HG03520 (cell line): ENCODE data around the gene OBP2B.
"Not testable (repeated sequence)": the region's sequence is repeated elsewhere in the genome, so short reads cannot be mapped to it uniquely, and the experiment has no call there.

Experiments
- ATAC-seq: cut with Tn5 transposase; IDR thresholded peaks from one replicate; pipeline ENCODE4 v1.9.1; 2021; ENCODE audit warnings: mild to moderate bottlenecking, moderate library complexity; ENCODE audit not compliant: unreplicated experiment

Gene OBP2B

GRCh38 chr9:133208880-133209300, at the start of gene OBP2B:
OBP2B (minus strand) TSS chr9:133209250; CDS start chr9:133209199, 51 bp downstream.
- not testable (repeated sequence) for ATAC-seq

- no peak for ATAC-seq
Measured at GRCh38 chr9:133258061-133259015, 49.3 kb upstream of the OBP2B start.

- no peak for ATAC-seq
Measured at GRCh38 chr9:133257465-133257956, 48.5 kb upstream of the OBP2B start.

GRCh38 chr9:133256686-133257091, 47.6 kb upstream of the OBP2B start:
- ATAC-seq, result no peak

- no peak for ATAC-seq
Measured at GRCh38 chr9:133256136-133256461, 47.0 kb upstream of the OBP2B start.

- no peak for ATAC-seq
Measured at GRCh38 chr9:133255371-133256135, 46.5 kb upstream of the OBP2B start.

GRCh38 chr9:133254471-133254870, 45.4 kb upstream of the OBP2B start:
- ATAC-seq, result no peak

GRCh38 chr9:133253268-133253667, 44.2 kb upstream of the OBP2B start:
- no peak for ATAC-seq

GRCh38 chr9:133252301-133253020, 43.4 kb upstream of the OBP2B start:
- ATAC-seq, result no peak

- ATAC-seq, result no peak
Measured at GRCh38 chr9:133251773-133252172, 42.7 kb upstream of the OBP2B start.

GRCh38 chr9:133251221-133251620, 42.2 kb upstream of the OBP2B start:
- not testable (repeated sequence) for ATAC-seq

GRCh38 chr9:133250741-133251170, 41.7 kb upstream of the OBP2B start:
- no peak for ATAC-seq

GRCh38 chr9:133249337-133249736, 40.3 kb upstream of the OBP2B start:
- ATAC-seq, result no peak

- no peak for ATAC-seq
Measured at GRCh38 chr9:133248726-133249295, 39.8 kb upstream of the OBP2B start.

GRCh38 chr9:133247632-133248031, 38.6 kb upstream of the OBP2B start:
- no peak for ATAC-seq

- ATAC-seq, result no peak
Measured at GRCh38 chr9:133246991-133247390, 37.9 kb upstream of the OBP2B start.

GRCh38 chr9:133246562-133246961, 37.5 kb upstream of the OBP2B start:
- ATAC-seq, result no peak

GRCh38 chr9:133242991-133243390, 33.9 kb upstream of the OBP2B start:
- no peak for ATAC-seq

GRCh38 chr9:133242241-133242640, 33.2 kb upstream of the OBP2B start:
- no peak for ATAC-seq

GRCh38 chr9:133239533-133240090, 30.6 kb upstream of the OBP2B start:
- no peak for ATAC-seq
